GM23248 (cell line): ENCODE results near the gene UNC5C.

ENCODE experiments used
- EZH2 ChIP-seq: fragments of 200-600 bp; sonication (generic); IDR thresholded peaks from 2 replicates; pipeline ENCODE4 v1.6.1; 2018; ENCODE audit warnings: antibody characterized with exemption, mild to moderate bottlenecking; ENCODE audit not compliant: insufficient read depth, poor library complexity, severe bottlenecking
- EZH2phosphoT487 ChIP-seq: fragments of 200-600 bp; sonication (generic); IDR thresholded peaks from 2 replicates; pipeline ENCODE4 v1.6.1; 2018; ENCODE audit warnings: antibody characterized with exemption, moderate library complexity, mild to moderate bottlenecking, low read depth; ENCODE audit not compliant: insufficient read depth

GRCh38 chr4:95580226-95580625 lies 31.5 kb upstream of the UNC5C start:
- no peak for TF ChIP-seq EZH2
- no peak for TF ChIP-seq EZH2phosphoT487
